HG02870 (cell line): ENCODE results near the gene PEX5.
"Not testable (repeated sequence)": the region's sequence is repeated elsewhere in the genome, so short reads cannot be mapped to it uniquely, and the experiment has no call there.

Source experiments
- ATAC-seq: cut with Tn5 transposase; IDR thresholded peaks from one replicate; pipeline ENCODE4 v1.9.1; 2021; ENCODE audit warnings: mild to moderate bottlenecking, moderate library complexity; ENCODE audit not compliant: unreplicated experiment

Gene PEX5

DNA sequence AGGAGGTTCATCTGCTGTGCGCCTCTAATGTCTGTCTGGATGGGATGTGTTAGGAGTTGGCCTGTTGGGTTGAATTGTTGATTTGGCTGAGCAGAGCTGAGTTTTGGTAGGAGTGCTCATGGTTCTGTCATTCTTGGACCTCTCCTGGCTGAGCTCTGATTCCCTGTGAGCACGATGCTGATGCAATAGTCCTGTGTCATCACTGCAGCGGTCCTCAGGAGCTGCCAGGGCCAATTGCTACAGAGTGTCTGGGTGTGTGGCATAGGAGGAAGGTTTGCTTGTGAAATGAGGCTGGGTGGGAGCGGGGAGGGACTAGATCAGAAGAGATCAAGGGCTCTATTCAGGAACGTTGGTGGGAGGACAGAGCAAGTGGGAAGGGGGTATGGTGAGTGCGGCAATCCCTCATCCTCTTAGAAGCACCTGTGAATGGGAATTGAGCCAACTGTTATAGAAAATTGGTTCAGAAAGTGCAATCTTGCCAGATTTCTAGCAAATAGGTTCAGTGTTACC is 21.2 kb downstream of the PEX5 start:
- ATAC-seq = no peak

DNA sequence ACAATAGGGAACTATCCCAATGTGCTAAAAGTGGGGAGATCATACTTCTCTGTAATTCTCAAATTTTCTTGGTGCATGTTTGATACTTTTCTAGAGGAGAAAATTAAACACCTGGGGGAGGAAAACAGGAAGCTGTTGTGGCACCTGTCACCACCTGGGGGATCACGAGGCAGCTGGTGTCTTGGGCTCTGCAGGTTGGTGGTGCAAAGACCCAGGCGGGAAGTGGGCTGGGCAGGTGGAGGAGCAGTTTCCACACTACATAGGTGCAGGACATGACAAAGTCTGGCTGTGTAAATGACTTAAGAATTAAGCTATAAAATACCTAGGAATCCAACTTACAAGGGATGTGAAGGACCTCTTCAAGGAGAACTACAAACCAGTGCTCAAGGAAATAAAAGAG is 23.2 kb downstream of the PEX5 start:
- ATAC-seq = no peak

DNA sequence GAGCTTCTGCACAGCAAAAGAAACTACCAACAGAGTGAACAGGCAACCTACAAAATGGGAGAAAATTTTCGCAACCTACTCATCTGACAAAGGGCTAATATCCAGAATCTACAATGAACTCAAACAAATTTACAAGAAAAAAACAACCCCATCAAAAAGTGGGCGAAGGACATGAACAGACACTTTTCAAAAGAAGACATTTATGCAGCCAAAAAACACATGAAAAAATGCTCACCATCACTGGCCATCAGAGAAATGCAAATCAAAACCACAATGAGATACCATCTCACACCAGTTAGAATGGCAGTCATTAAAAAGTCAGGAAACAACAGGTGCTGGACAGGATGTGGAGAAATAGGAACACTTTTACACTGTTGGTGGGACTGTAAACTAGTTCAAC is 24.3 kb downstream of the PEX5 start:
- ATAC-seq = not testable (repeated sequence)

DNA sequence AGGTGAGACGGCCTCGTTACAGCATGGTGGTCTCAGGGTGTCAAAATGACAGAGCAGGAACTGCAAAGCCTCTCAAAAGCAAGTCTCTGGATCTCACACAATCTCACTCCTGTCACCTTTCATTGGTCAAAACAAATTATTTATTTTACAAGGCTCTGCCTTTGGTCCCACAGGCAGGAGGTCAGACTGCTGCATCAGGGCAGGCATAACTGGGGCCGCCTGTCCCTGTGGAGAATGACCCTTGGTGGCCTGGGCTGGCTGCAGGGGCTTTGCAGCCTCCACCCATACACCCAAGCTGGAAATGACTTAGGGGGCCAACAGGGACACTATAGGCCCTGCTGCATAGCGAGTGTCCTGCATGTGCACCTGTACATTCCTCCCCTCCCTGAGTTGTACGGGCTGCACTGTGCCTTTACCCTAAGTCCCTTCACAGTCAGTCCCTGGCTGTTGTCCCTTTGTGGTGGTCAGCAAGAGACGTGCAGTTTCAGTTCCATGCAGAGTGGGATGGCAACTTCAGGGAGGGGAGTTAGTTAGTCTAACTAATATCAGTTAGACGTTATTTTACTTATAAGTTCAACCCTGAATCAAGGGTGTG is 28.1 kb downstream of the PEX5 start:
- no peak for ATAC-seq

DNA sequence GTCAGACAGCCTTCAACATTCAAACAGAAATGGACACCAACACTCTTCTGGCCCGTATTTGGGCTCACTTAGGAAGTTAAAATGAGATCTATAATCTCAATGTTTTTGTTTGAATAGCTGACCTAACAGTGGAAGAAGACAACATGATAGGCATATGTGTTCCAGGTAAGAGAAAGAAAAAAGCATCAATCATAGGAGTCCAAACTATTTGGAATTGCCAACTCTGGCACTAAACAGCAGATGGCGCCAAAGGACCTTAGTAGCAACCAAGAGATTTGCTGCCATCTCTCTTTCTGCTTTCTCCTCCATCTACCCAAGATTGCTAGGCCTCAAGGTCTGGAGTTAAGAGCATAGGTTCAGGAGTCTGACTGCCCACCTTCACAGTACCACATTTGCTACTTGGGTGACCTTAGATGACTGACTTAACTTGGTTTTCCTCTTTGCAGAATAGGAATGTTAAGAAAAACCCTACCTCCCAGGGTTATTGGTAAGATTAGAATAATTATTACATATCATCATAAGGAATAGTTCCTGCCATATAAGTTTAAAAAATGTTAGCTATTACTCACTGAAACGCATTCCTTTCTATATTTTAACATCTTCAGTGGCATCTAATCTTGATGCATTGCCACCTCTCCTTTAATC is 30.2 kb downstream of the PEX5 start:
- no peak for ATAC-seq

DNA sequence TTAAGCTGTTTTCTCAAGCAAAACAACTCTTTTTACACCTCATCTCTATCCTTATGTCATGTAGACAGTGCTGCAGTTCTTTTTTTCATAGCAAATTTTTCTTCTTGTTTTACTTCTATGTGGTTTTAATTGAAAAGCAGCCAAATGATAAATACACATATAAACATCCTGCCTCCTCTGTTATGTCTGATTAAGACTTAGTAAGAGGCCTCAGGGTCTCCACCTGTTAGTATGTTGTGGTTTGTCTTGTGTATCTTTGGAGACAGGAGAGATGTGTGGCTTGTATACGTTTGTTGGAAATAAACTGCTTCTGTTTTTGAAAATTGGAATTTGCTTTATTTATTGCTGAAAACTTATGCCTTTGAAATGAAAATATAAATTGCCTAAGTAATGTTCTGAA is 32.0 kb downstream of the PEX5 start:
- ATAC-seq = no peak

DNA sequence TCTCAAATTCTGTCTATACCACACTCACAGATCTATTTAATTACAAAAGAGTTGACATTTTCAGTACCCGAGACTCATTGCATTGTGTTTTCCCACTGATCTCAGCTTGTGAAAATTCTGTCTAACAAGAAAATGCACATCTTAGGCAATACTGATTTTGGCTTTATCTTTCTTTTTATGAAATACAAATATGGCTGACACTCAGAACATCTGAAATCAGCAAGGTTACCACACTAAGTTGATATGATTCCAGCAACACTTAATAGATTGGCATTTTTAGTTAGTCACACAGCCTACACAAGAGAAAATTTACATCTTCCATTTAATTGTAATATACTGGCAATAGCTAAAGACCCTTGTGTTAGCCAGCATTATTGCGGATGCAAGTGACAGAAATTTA is 40.3 kb downstream of the PEX5 start:
- no peak for ATAC-seq

DNA sequence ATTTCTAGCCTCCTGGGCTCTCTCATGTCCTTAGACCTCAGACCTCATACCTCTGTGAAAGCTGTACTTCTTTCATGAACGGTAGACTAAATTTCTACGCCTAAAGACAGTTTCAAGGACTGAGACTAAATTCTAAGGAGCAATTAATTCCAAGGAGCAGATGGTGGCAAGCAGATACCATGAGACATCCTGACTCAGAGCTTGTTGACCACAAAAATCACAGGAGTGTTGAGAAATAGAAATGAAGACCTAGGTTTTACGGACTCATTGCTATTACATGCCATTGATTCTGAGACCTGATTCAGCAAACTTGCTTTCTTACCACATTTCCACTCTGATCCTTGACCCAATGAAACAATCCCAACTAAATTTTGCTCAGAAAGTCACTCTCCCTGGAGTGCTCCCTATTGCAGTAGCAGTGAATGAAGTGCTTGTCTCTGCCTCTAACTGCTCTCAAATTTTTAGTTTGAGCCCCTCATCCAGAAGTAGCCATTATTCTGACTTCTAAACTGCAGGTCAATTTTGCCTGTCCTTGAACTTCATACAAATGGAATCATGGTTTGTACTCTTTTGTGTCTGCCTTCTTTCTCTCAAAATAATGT is 52.0 kb downstream of the PEX5 start:
- ATAC-seq = no peak

DNA sequence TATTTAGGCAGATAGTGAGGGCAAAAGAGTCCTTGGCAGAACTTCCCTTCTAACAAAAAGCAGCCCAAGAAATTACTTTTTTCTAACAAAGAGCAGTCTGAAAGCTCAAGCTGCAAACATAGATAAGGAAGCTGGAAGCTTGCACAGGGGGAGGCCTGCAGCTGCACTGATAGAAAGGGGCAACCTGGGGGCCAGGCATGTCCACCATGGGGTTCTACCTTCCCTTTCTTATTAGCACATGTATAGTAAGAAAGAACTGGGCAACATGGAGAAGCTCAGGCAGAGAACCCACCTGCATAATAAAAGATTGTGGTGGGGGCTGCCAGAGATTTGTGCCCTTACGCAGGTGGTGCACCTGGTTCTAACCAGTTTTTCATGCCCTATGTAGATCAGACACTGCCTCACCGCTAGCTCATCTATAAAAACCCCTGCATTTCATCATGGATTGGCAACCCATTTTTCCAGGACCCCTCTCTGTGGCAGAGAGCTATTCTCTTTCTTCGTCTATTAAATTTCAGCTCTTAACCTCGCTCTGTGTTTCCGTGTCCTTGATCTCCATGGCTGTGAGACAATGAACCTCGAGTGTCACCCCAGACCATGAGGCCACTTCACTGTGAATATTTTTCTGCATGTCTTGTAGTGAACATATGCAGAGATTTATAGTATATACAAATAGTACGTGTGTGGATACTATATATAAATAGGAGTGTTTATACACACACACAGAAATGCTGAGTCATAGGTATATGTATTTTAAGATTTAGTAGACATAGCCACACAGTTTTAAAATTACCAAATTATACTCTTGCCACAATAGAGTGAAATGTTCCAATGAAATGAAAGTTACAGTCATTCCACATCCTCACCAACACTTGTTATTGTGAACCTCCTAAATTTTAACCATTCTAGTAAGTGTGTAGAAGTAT is 53.0 kb downstream of the PEX5 start:
- no peak for ATAC-seq

DNA sequence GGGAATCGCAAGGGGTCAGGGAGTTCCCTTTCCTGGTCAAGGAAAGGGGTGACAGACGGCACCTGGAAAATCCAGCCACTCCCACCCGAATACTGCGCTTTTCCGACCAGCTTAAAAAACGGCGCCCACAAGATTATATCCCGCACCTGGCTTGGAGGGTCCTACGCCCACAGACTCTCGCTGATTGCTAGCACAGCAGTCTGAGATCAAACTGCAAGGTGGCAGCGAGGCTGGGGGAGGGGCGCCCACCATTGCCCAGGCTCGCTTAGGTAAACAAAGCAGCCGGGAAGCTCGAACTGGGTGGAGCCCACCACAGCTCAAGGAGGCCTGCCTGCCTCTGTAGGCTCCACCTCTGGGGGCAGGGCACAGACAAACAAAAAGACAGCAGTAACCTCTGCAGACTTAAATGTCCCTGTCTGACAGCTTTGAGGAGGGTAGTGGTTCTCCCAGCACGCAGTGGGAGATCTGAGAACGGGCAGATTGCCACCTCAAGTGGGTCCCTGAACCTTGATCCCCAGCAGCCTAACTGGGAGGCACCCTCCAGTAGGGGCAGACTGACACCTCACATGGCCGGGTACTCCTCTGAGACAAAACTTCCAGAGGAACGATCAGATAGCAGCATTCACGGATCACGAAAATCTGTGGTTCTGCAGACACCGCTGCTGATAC is 62.0 kb downstream of the PEX5 start:
- not testable (repeated sequence) for ATAC-seq

DNA sequence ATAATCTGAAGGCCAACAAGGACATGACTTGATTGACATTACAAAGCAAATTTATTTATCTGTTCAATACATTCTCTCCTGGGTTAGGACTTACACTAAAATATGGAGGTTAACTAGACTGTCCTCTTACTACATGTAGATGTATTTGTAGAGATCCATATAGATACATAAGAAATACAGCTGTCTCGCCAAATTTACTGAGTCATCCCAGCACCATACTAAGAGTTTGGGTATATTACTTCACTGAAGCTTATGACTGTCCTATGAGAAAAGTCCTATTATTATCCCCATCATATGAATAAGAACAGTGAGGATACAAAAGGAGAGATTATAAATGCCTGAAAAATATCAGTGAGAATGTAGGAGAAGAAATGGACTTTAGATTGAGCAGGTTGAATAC is 69.6 kb downstream of the PEX5 start:
- no peak for ATAC-seq
